CD4-positive, alpha-beta T cell treated with Interleukin-6 for 4 hours (primary cell): ENCODE data around the gene NIT2.
"Not testable (repeated sequence)": the region's sequence is repeated elsewhere in the genome, so short reads cannot be mapped to it uniquely, and the experiment has no call there.

ENCODE experiments used
- DNase-seq: peaks from one replicate; pipeline ENCODE4 v3.0.0-alpha.2; 2020; ENCODE audit warnings: mixed read lengths

The NIT2 gene

DNA sequence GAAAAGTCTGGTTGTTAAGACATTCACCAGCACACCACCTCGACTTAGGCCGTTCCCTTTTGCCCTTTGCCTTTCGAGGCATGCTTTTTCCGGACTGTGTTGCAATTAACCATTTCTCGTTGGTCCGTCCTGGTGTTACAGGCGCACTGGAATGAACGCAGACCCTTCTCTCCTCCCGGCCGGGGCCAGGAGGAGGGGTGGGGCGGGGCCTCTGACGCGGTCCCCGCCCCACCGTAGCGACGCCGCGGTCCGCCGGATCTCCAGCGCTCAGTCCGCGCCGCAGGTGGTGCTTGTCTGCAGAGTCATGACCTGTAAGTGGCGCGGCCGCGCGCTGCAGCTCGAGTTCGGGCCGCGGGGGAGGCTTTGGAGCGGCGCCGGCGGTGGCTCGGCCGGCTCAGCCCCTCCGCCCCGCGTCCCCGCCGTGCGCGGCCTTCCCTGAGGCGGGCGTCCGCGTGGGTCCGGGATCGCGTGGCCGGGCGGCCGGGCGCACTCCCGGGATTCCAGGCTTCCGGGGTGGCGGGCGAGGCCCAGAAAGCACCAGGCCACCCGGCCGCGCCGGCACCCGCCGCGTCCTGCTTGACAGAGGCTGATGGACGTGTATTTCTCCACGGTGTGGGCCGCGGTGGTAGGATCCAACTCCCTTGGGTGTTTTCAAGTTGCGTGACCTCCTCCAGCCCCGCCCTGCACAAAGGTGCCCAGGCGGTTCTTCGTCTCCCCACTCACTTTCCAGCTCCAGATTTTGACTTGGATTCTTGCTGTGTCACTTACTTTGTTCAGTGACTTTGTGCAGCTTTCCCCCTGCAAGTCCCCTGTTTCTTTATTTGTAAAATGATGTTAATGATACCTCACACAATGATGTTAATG lies at the start of gene NIT2:
NIT2 (plus strand) TSS at position 270 of the 864 bp plus-strand sequence; CDS start at position 305, 35 bp downstream.
- DNase-seq: peak; percentile 85

- DNase-seq: no peak
These were observed 46.2 kb upstream of the NIT2 start for GRCh38 chr3:100288288-100288894.

DNA sequence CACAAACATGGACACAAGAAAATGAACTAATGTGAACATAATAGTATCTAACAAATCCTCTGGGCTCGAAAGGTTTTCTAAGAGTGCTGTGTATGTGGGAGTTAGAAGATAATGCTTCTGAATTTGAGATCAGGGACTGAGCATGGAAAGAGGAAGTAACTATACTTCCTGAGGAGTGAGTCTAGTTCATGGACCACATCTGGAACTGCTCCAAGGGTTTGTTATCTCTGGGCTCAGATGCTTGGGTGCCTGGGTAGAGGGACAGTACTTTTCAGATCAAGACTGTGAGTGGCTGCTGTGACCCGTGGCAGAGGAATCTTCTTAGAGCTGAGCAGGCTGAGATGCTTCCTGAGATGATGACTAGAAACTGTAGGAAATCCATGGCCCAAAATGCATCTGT lies 45.2 kb upstream of the NIT2 start:
- DNase-seq: no peak

GRCh38 chr3:100295089-100295488 lies 39.5 kb upstream of the NIT2 start:
- no peak for DNase-seq

GRCh38 chr3:100297784-100298183 lies 36.8 kb upstream of the NIT2 start:
- no peak for DNase-seq

GRCh38 chr3:100299016-100299415 lies 35.5 kb upstream of the NIT2 start:
- no peak for DNase-seq

DNA sequence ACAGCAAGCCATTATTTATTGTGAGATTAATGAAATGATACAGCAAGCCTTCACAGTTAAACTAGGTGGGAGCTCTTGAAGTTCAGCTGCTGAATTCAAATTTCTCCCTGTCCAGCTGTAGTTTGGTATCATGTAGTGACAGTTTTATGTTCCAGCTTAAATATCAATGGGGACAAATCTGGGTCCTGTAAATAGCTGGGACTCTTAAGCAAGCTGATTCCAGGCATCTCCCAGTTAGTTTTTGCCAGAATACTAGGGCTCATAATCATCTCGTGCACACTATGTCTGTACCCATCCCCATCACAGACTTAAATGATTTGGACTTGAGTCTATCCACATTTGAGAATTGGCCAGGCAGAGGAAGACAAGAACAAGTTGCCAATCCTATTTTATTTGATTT lies 27.9 kb upstream of the NIT2 start:
- DNase-seq: no peak

DNA sequence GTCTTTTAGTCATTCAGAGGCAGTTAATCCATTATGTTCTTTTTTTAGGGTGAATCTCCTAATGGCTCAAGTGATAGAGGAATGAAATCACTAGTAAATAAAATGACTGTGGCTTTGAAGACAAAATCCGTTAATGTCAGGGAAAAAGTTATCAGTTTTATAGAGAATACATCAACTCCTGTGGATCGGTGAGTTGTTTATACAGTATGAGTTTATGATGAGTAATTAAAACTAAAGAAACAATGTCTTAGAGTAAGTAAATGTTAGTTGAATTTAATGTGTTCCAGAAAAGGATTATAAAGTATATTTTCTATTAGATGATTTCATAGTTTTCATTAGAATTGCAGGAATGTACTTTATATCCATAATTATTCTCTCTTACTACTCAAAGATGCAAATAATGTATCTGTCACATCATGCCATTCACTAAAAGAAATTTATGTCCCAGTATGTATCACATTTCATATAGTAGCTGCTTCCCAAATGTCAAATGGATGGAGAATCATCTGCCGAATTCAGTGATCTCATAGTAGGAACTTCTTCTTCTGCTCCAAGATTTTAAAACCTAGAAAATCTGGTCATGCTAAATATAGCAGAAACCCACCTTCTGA lies 24.1 kb upstream of the NIT2 start:
- no peak for DNase-seq

DNA sequence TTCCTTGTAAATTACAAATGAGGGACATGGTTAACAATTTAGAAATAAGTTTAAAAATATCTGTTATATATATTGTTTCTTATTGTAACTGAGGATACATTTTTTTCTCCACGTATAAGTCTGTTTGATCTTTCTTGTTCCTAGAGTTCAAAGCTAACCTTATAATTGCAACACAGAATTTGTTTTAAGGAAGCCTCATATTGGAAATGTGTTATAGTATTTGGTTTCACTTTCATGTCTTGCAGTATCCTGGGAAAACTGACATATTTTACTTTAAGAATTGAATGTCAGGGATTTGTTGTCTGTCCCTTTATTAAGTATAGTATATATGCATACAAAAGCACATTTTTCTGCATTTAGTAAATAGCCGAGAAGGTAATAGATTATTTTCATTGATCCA lies 23.5 kb upstream of the NIT2 start:
- no peak for DNase-seq

- peak; percentile 39 for DNase-seq
These were observed 17.9 kb upstream of the NIT2 start for GRCh38 chr3:100316641-100317069.

DNA sequence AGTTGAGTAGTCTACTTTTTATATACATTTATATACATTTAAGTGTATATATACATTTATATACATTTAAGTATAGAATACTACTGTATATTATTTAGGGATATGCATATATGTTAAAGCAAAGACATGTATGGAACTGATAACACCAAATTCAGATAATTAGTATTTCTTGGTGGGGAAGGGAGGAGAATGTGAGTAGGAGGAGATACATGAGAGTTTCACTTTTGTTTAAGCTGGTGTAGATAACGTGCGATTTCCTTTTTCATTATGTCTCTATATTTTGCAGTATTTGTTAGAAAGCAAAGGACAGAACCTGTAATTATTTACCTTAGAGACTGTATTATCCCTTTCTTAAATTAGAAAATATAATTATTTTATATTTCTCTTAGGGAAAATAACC lies 16.6 kb upstream of the NIT2 start:
- DNase-seq: no peak

- DNase-seq: no peak
These were observed 14.6 kb upstream of the NIT2 start for GRCh38 chr3:100319951-100320350.

GRCh38 chr3:100324044-100324443 lies 10.5 kb upstream of the NIT2 start:
- no peak for DNase-seq

GRCh38 chr3:100325827-100326226 lies 8.7 kb upstream of the NIT2 start:
- DNase-seq: no peak

DNA sequence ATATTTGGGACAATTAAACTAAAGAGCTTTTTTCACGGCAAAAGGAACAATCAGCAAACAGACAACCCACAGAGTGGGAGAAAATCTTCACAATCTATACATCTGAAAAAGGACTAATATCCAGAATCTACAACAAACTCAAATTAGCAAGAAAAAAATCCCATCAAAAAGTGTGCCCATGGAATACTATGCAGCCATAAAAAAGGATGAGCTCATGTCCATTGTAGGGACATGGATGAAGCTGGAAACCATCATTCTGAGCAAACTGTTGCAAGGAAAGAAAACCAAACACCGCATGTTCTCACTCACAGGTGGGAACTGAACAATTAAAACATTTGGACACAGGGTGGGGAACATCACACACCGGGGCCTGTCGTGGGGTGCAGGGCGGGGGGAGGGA lies 7.2 kb upstream of the NIT2 start:
- DNase-seq: not testable (repeated sequence)

DNA sequence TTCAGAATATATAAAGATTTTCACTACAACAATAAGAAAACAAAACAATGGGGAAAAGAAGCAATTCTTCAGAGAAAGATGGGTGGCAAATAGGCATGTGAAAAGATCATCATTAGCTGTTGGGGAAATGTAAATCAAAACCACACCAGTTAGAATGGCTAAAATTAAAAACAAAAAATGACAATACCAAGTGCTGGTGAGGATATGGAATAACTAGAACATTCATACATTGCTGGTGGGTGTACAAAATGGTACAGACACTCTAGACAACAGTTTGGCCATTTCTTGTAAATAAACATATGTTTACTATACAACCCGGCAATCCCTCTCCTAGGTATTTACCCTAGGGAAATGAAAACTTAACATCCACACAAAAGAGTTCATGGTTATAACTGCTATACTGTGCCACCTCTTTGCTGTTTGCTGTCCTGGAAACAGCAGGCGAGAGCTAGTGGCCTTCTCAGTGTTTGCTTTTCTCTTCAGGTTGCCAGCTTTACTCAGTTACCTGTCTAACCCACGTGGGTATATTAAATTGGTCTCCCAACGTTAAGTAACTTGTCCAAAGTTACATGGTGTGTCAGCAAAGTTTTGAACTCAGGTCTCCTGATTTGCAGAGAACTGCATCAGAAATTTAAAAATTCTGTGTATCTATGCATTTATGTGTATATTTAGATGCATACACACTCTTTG lies 4.6 kb upstream of the NIT2 start:
- no peak for DNase-seq

- DNase-seq: no peak
These were observed 3.9 kb upstream of the NIT2 start for GRCh38 chr3:100330651-100331050.

DNA sequence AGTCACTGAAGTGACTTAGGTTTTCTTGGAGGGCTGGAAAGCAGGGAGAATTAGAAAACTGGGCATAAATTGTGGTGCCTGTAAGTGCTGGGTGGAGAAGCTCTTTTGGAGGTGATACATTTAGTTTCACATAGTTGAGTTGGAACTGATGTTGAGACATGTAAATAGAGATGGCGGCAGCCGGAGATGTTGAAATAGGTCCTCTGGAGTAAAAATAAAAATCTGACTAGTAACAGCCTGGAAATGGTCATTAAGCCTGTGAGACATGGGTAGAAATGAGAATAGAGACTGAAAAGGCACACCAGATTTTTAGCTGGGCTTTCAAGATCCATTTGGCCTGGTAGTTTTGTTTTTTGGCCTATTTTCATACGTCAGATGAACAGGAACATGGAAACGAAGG lies 2.9 kb upstream of the NIT2 start:
- no peak for DNase-seq

- no peak for DNase-seq
These were observed 1.5 kb upstream of the NIT2 start for GRCh38 chr3:100333051-100333450.

- DNase-seq: no peak
These were observed 528 bp upstream of the NIT2 start for GRCh38 chr3:100333970-100334487.

GRCh38 chr3:100335434-100335833 lies 877 bp downstream of the NIT2 start:
- peak; percentile 6 for DNase-seq

- DNase-seq: not testable (repeated sequence)
These were observed 1.7 kb downstream of the NIT2 start for GRCh38 chr3:100336229-100336628.

- DNase-seq: no peak
These were observed 4.4 kb downstream of the NIT2 start for GRCh38 chr3:100338911-100339310.
